ENCODE results near the gene FIGNL2.

GRCh38 chr12:51871126-51871525, 22.6 kb upstream of the FIGNL2 start:
- TF ChIP-seq, protein P1, sequence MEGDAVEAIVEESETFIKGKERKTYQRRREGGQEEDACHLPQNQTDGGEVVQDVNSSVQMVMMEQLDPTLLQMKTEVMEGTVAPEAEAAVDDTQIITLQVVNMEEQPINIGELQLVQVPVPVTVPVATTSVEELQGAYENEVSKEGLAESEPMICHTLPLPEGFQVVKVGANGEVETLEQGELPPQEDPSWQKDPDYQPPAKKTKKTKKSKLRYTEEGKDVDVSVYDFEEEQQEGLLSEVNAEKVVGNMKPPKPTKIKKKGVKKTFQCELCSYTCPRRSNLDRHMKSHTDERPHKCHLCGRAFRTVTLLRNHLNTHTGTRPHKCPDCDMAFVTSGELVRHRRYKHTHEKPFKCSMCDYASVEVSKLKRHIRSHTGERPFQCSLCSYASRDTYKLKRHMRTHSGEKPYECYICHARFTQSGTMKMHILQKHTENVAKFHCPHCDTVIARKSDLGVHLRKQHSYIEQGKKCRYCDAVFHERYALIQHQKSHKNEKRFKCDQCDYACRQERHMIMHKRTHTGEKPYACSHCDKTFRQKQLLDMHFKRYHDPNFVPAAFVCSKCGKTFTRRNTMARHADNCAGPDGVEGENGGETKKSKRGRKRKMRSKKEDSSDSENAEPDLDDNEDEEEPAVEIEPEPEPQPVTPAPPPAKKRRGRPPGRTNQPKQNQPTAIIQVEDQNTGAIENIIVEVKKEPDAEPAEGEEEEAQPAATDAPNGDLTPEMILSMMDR (conservative IDR thresholded peaks at IDR 0.05; ENCODE audit: low read depth, low read length), result no peak
- no peak for TF ChIP-seq EZH2 (IDR thresholded peaks at IDR 0.05; ENCODE audit: borderline replicate concordance, low read depth, low read length, poor library complexity, severe bottlenecking)

All from A673 (cell line).